HepG2 (cell line): ENCODE data around the gene CCDC183. TPM values are rescaled to one million over a fixed set of nuclear protein-coding genes. Genes with fewer than 3 reads are reported as not detected.

Source experiments
- CEBPZ ChIP-seq: IDR thresholded peaks from 2 replicates; pipeline ENCODE4 v1.6.1; 2012; ENCODE audit warnings: low read length, improper control_type of control experiment
- IRF9 ChIP-seq: sonication (generic); formaldehyde crosslinking; IDR thresholded peaks from 2 replicates; pipeline ENCODE4 v1.8.0; 2022; ENCODE audit warnings: missing genetic modification reagents, mild to moderate bottlenecking, borderline replicate concordance
- RBAK ChIP-seq: sonication (generic); formaldehyde crosslinking; IDR thresholded peaks from 2 replicates; pipeline ENCODE4 v1.5.1; 2020; ENCODE audit warnings: mild to moderate bottlenecking, missing genetic modification reagents
- RNF2 ChIP-seq: fragments of 450-650 bp; conservative IDR thresholded peaks from 2 replicates; pipeline ENCODE4 v1.6.1; 2016; ENCODE audit warnings: low read depth
- SPEN ChIP-seq: sonication (generic); formaldehyde crosslinking; IDR thresholded peaks from 2 replicates; pipeline ENCODE4 v1.5.1; 2020; ENCODE audit warnings: low read depth, mild to moderate bottlenecking, missing genetic modification reagents
- TEAD3 ChIP-seq: optimal IDR thresholded peaks from 2 replicates; pipeline ENCODE3; 2016; ENCODE audit warnings: borderline replicate concordance
- ZBTB1 ChIP-seq: sonication (generic); formaldehyde crosslinking; IDR thresholded peaks from 2 replicates; pipeline ENCODE4 v1.4.0; 2020; ENCODE audit warnings: missing genetic modification reagents, borderline replicate concordance
- polyA plus RNA-seq, 8 experiments: library from polyadenylated mRNA; depleted of rRNA in 3 of 8; stranded (reverse) in 7 of 8; unstranded in 1 of 8; fragments of >200 nt; fragmentation: Illumina TruSeq in 4 of 8; extraction: Trizol in 4 of 8; gene quantifications; 2 replicates each; pipeline versions ENCODE4 v1.2.1 to v1.2.3, GENCODE V29; 2011 to 2016; ENCODE audit warnings: low read depth in 4 of 8, missing spikeins in 1 of 8, mixed read lengths in 1 of 8; ENCODE audit not compliant: insufficient read depth in 1 of 8
- total RNA-seq, 5 experiments: library from RNA; depleted of rRNA; stranded (reverse); fragments of >200 nt; fragmentation: Illumina TruSeq; extraction: Trizol; gene quantifications; 2 replicates each; pipeline ENCODE4 v1.2.3, GENCODE V29; 2016; ENCODE audit warnings: low read depth in 1 of 5
- TF ChIP-seq, protein P1 (sequence below): IDR thresholded peaks from 2 replicates; pipeline ENCODE4 v1.6.1; 2016; ENCODE audit warnings: low read depth

CCDC183 gene
- total and polyA plus RNA-seq, 2 of the 13 experiments (the other 11 are each of a cell fraction or from before 2014, with no cell fraction given) = 5.0 to 66.4 TPM

- TF ChIP-seq ZBTB1 (CRISPR knock-in tag) (no peak), RNF2 (no peak), CEBPZ (no peak), IRF9 (no peak), RBAK (CRISPR knock-in tag) (no peak), SPEN (no peak), TEAD3 (CRISPR knock-in tag) (no peak)
- TF ChIP-seq, protein P1, sequence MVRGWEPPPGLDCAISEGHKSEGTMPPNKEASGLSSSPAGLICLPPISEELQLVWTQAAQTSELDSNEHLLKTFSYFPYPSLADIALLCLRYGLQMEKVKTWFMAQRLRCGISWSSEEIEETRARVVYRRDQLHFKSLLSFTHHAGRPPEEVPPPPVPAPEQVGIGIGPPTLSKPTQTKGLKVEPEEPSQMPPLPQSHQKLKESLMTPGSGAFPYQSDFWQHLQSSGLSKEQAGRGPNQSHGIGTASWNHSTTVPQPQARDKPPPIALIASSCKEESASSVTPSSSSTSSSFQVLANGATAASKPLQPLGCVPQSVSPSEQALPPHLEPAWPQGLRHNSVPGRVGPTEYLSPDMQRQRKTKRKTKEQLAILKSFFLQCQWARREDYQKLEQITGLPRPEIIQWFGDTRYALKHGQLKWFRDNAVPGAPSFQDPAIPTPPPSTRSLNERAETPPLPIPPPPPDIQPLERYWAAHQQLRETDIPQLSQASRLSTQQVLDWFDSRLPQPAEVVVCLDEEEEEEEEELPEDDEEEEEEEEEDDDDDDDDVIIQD (CRISPR knock-in tag) = no peak
Observed at GRCh38 chr9:136756836-136757235, 39.3 kb upstream of the CCDC183 start (continued).
